Heart left ventricle (tissue), 13 donors: ENCODE results near the gene TIMM8A.

Source experiments
- CTCF ChIP-seq, 12 donors: fragments of 200-600 bp; sonication (generic) in 4 of 12; IDR thresholded peaks; one replicate each; pipeline versions ENCODE4 v1.5.0 to v1.8.0; 2018 to 2022; ENCODE audit warnings: antibody characterized with exemption in 12 of 12, mild to moderate bottlenecking in 5 of 12
- POLR2A ChIP-seq, 2 donors: fragments of 450-650 bp; IDR thresholded peaks; one replicate each; pipeline ENCODE4 v1.6.1; 2017; ENCODE audit warnings: antibody characterized with exemption in 2 of 2, mild to moderate bottlenecking in 2 of 2, moderate library complexity in 2 of 2
- donor health status: ischemic (EF 13 %, LVEDD 7.1; RV severe dilation, severe dysfunction).
- donor health status: DM: no; HTN: yes; CAD: no.
- donor health status: DM: no; HTN: no; CAD: no.
- donor health status: ischemic (EF 25% LVEDD 6.9; RV normal size, moderate dysfunction).
- donor health status: ischemic (EF 25% LVEDD 5.7; RV mildly dilated, moderate dysfunction).
- donor health status: ischemic (EF 35%, LVEDD 5.7; RV mildly dilated, moderate dysfunction).
- donor health status: nonischemic (EF 11% LVEDD 7.7; RV severe dilation, severe dysfunction).
- donor health status: DM: yes; HTN: yes; CAD: no.
- donor health status: PGD.
- donor health status: ischemic (EF 29% LVEDD 5.4; RV normal size, mild dysfunction).
- donor health status: nonischemic (EF 23%, LVEDD 6.1; RV moderate dilation, normal function).

GRCh38 chrX:101393530-101394305, 45.2 kb upstream of the TIMM8A start:
- no peak for TF ChIP-seq CTCF (IDR thresholded peaks at IDR 0.05)
- TF ChIP-seq POLR2A (IDR thresholded peaks at IDR 0.05): no peak
